DOHH2 (cell line): ENCODE measurements around the gene AP3S1.
"Not testable (repeated sequence)": the region's sequence is repeated elsewhere in the genome, so short reads cannot be mapped to it uniquely, and the experiment has no call there.

Experiments used
- H3F3A ChIP-seq: fragments of 200-600 bp; sonication (generic), shearing (Covaris generic); 2 replicates; pipeline ENCODE4 v1.6.0; 2016; ENCODE audit warnings: antibody characterized with exemption, mild to moderate bottlenecking; ENCODE audit not compliant: control insufficient read depth, insufficient read depth
- H3K27ac ChIP-seq: fragments of 200-600 bp; sonication (generic); 2 replicates; pipeline ENCODE4 v1.5.1; 2014; ENCODE audit warnings: low read depth, mild to moderate bottlenecking, low read length, moderate library complexity
- H3K27me3 ChIP-seq: fragments of 200-600 bp; sonication (generic); 2 replicates; pipeline ENCODE4 v1.6.1; 2014; ENCODE audit warnings: mild to moderate bottlenecking, low read length, mixed read lengths; ENCODE audit not compliant: control insufficient read depth
- H3K36me3 ChIP-seq: fragments of 200-600 bp; sonication (generic); 2 replicates; pipeline ENCODE4 v1.6.1; 2014; ENCODE audit warnings: mild to moderate bottlenecking, low read length, moderate library complexity, mixed read lengths; ENCODE audit not compliant: control insufficient read depth
- H3K4me1 ChIP-seq: fragments of 200-600 bp; sonication (generic); 2 replicates; pipeline ENCODE4 v1.6.1; 2014; ENCODE audit warnings: mild to moderate bottlenecking, low read length, mixed read lengths; ENCODE audit not compliant: control insufficient read depth
- H3K4me2 ChIP-seq: fragments of 200-600 bp; sonication (generic); 2 replicates; pipeline ENCODE4 v1.6.0; 2014; ENCODE audit warnings: mild to moderate bottlenecking, low read length, moderate library complexity
- H3K4me3 ChIP-seq: fragments of 200-600 bp; sonication (generic); 2 replicates; pipeline ENCODE4 v1.5.1; 2014; ENCODE audit warnings: mild to moderate bottlenecking, low read length, mixed read lengths
- H3K79me2 ChIP-seq: fragments of 200-600 bp; sonication (generic); 2 replicates; pipeline ENCODE4 v1.6.1; 2014; ENCODE audit warnings: mild to moderate bottlenecking, low read length, mixed read lengths; ENCODE audit not compliant: control insufficient read depth
- H3K9me2 ChIP-seq: fragments of 200-600 bp; sonication (generic); replicated peaks from 2 replicates; pipeline ENCODE4 v1.6.1; 2014; ENCODE audit warnings: mild to moderate bottlenecking, low read length, mixed read lengths; ENCODE audit not compliant: control insufficient read depth
- H3K9me3 ChIP-seq: fragments of 200-600 bp; sonication (generic); 2 replicates; pipeline ENCODE4 v1.6.1; 2014; ENCODE audit warnings: antibody characterized with exemption, low read length, mixed read lengths; ENCODE audit not compliant: control insufficient read depth, insufficient read depth
- H4K20me1 ChIP-seq: fragments of 200-600 bp; sonication (generic); 2 replicates; pipeline ENCODE4 v1.6.0; 2014; ENCODE audit warnings: low read depth, mild to moderate bottlenecking, antibody characterized with exemption, low read length, moderate library complexity; ENCODE audit not compliant: control insufficient read depth, insufficient read depth
- CTCF ChIP-seq: fragments of 200-600 bp; sonication (generic); IDR thresholded peaks from one replicate; pipeline ENCODE4 v1.5.1; 2014; ENCODE audit warnings: antibody characterized with exemption, mild to moderate bottlenecking, low read depth, low read length; ENCODE audit not compliant: poor library complexity, severe bottlenecking
- EZH2phosphoT487 ChIP-seq: fragments of 200-600 bp; sonication (generic); IDR thresholded peaks from 2 replicates; pipeline ENCODE4 v1.6.1; 2017; ENCODE audit warnings: borderline replicate concordance, mild to moderate bottlenecking, antibody characterized with exemption, low read length, moderate library complexity, mixed read lengths

The AP3S1 gene

GRCh38 chr5:115884704-115885103 is 43.0 kb downstream of the AP3S1 start:
- Histone ChIP-seq H3K4me1 (peaks cover 14% of the 10 kb centered on the region), H3K36me3 (peaks cover 24% of the 10 kb centered on the region)

GRCh38 chr5:115885208-115885607 is 43.5 kb downstream of the AP3S1 start:
- H3K4me2 ChIP-seq, H4K20me1 ChIP-seq, H3K27ac ChIP-seq, H3K27me3 ChIP-seq, H3K9me3 ChIP-seq, H3F3A ChIP-seq, H3K9me2 ChIP-seq, H3K4me3 ChIP-seq: not testable (repeated sequence)
- peaks cover 14% of the 10 kb centered on the region for H3K4me1 ChIP-seq
- H3K79me2 ChIP-seq = peaks cover 25% of the 10 kb centered on the region
- H3K36me3 ChIP-seq = peaks cover 28% of the 10 kb centered on the region

More at GRCh38 chr5:115884704-115885103, 43.0 kb downstream of the AP3S1 start:
- TF ChIP-seq EZH2phosphoT487 = no peak
- no peak for TF ChIP-seq CTCF
- Histone ChIP-seq H4K20me1 (no peaks in the 10 kb centered on the region), H3K27ac (no peak overlapping the region), H3K79me2 (peaks cover 26% of the 10 kb centered on the region), H3F3A (no peaks in the 10 kb centered on the region), H3K4me2 (no peak overlapping the region), H3K4me3 (no peak overlapping the region), H3K9me2 (no peaks in the 10 kb centered on the region), H3K9me3 (no peaks in the 10 kb centered on the region), H3K27me3 (no peaks in the 10 kb centered on the region)

- H3K79me2 ChIP-seq = peaks cover 10% of the 10 kb centered on the region; the same call in 1 of the 2 replicates
- no peaks in the 10 kb centered on the region for H3K9me2 ChIP-seq
- no peak for TF ChIP-seq EZH2phosphoT487
- peak; percentile 40 for TF ChIP-seq CTCF
- no peak overlapping the region for H3K4me2 ChIP-seq
- no peaks in the 10 kb centered on the region for H3K9me3 ChIP-seq
- H3K4me1 ChIP-seq = peaks cover 14% of the 10 kb centered on the region
- no peak overlapping the region for H3K27ac ChIP-seq
- no peaks in the 10 kb centered on the region for H4K20me1 ChIP-seq
- H3K27me3 ChIP-seq = no peaks in the 10 kb centered on the region
- H3K36me3 ChIP-seq = peaks cover 23% of the 10 kb centered on the region
- H3K4me3 ChIP-seq = no peak overlapping the region
- H3F3A ChIP-seq = no peaks in the 10 kb centered on the region
Measured at GRCh38 chr5:115888027-115888426, 46.3 kb downstream of the AP3S1 start.

- H3K27me3 ChIP-seq = no peaks in the 10 kb centered on the region
- no peak overlapping the region for H3K27ac ChIP-seq
- TF ChIP-seq CTCF = no peak
- no peak for TF ChIP-seq EZH2phosphoT487
- no peaks in the 10 kb centered on the region for H4K20me1 ChIP-seq
- H3F3A ChIP-seq = no peaks in the 10 kb centered on the region
- H3K9me2 ChIP-seq = no peaks in the 10 kb centered on the region
- H3K4me1 ChIP-seq = peaks cover 30% of the 10 kb centered on the region
- no peaks in the 10 kb centered on the region for H3K9me3 ChIP-seq
- peaks cover 6% of the 10 kb centered on the region; the same call in 1 of the 2 replicates for H3K79me2 ChIP-seq
- no peak overlapping the region for H3K4me2 ChIP-seq
- H3K36me3 ChIP-seq = peaks cover 43% of the 10 kb centered on the region
- H3K4me3 ChIP-seq = no peak overlapping the region
Measured at GRCh38 chr5:115892021-115892420, 50.3 kb downstream of the AP3S1 start.
